Measurements from ENCODE around the gene UFSP1. TPM values are rescaled to one million over a fixed set of nuclear protein-coding genes. Genes with fewer than 3 reads are reported as not detected.

Gene UFSP1
- total and polyA plus RNA-seq, 2 of the 13 experiments (the other 11 are each of a cell fraction or from before 2014, with no cell fraction given), result 0.65 to 3.3 TPM

GRCh38 chr7:100880645-100881044 is 8.9 kb downstream of the UFSP1 start:
- ChIA-PET POLR2A (no interaction called here), CTCF (ENCODE audit: low intra/inter-chr PET ratio, low total read pairs) (no interaction called here)

DNA sequence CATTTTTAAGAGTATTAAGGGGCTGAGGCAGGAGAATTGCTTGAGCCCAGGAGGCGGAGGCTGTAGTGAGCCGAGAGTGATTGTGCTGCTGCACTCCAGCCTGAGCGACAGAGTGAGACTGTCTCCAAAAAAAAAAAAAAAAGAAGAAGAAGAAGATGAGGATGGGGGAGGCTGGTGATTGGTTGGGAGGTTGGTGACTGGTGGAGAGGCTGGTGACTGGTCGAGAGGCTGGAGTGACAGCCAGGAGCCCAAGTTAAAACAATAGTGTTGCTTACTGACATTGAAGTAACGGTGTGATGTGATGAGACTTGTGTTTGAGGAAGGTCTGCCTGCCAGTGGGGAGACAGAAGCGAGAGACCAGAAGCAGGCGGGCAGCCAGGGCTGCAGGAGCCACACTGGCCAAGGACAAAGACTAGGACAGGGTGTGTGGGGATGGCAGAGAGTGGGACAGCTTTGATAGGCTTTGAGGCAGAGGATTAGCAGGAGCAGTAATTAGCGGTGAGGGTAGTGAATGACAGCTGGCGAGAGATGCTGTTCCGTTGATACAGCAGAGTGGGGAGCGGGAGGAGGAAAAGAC is 9.7 kb downstream of the UFSP1 start:
- H4K20me1 ChIP-seq (ENCODE audit: insufficient read depth, low read length), result peaks cover 23% of the 10 kb centered on the region

More at GRCh38 chr7:100880645-100881044, 8.9 kb downstream of the UFSP1 start:
- BruUV-seq (replicated peaks), result no TSS peak
- H3K9ac ChIP-seq (ENCODE audit: insufficient read depth, low read depth, low read length), result no peak overlapping the region
- no peak for FAIRE-seq
- H3K9me3 ChIP-seq (ENCODE audit: low read length), result no peaks in the 10 kb centered on the region
- H3K4me2 ChIP-seq (ENCODE audit: low read depth, low read length), result no peak overlapping the region
- in situ Hi-C loops (cut with HindIII; ENCODE audit: extremely low pct_ligation_motif_present, low pct_unique_long_range_greater_than_20kb) (loop anchor here (25.0 kb wide), 1 partner anchor 407 kb away; no protein-coding TSS in a partner anchor), intact Hi-C loops (cut with micrococcal nuclease; ENCODE audit: unreplicated experiment) (no loop called here)
- no peak for DNase-seq (ENCODE audit: low spot score)
- no peak overlapping the region for H3K27ac ChIP-seq (ENCODE audit: extremely low read length, insufficient read depth, low read length)
- H3K79me2 ChIP-seq (ENCODE audit: insufficient read depth, low read length), result peaks cover 51% of the 10 kb centered on the region
- no peak for TF ChIP-seq ZNF143 (CRISPR knock-in tag; IDR thresholded peaks at IDR 0.05)
- no peak for TF ChIP-seq ZBTB3 (CRISPR knock-in tag; IDR thresholded peaks at IDR 0.05; ENCODE audit: borderline replicate concordance, low read depth)
- no peak for TF ChIP-seq ISL2 (CRISPR knock-in tag; IDR thresholded peaks at IDR 0.05)
- TF ChIP-seq ZBTB38 (CRISPR knock-in tag; IDR thresholded peaks at IDR 0.05), result no peak
- TF ChIP-seq DMAP1 (CRISPR knock-in tag; IDR thresholded peaks at IDR 0.05), result no peak
- ATAC-seq, result no peak
- H3K4me3 ChIP-seq (replicated peaks in 1 of 3; ENCODE audit: insufficient read depth in 1 of 3, low read depth in 2 of 3, low read length in 3 of 3), result no peak overlapping the region
- WGBS (ENCODE audit: low lambda C conversion rate), result 91% methylated on average over 7 of the region's 7 CpGs
- peaks cover 58% of the 10 kb centered on the region for H3K4me1 ChIP-seq (ENCODE audit: insufficient read depth, low read length)
- peaks cover 0 to 2% of the 10 kb centered on the region in 2 experiments; a peak in 1 of 5 replicates for H3K27me3 ChIP-seq (ENCODE audit: control insufficient read depth in 1 of 2, insufficient read depth in 2 of 2, low read length in 2 of 2)
- no peak overlapping the region for H2AFZ ChIP-seq (ENCODE audit: low read length)
- H4K20me1 ChIP-seq (ENCODE audit: insufficient read depth, low read length), result peaks cover 20% of the 10 kb centered on the region
- H3K36me3 ChIP-seq (replicated peaks in 1 of 2; ENCODE audit: control insufficient read depth in 1 of 2, insufficient read depth in 2 of 2, low read length in 2 of 2), result peaks cover 34 to 79% of the 10 kb centered on the region in 2 experiments

More for the DNA sequence above, 9.7 kb downstream of the UFSP1 start:
- Histone ChIP-seq H3K4me3 (replicated peaks in 1 of 3; ENCODE audit: insufficient read depth in 1 of 3, low read depth in 2 of 3, low read length in 3 of 3) (no peak overlapping the region), H3K36me3 (replicated peaks in 1 of 2; ENCODE audit: control insufficient read depth in 1 of 2, insufficient read depth in 2 of 2, low read length in 2 of 2) (peaks cover 27 to 70% of the 10 kb centered on the region in 2 experiments), H3K79me2 (ENCODE audit: insufficient read depth, low read length) (peaks cover 55% of the 10 kb centered on the region), H3K4me2 (ENCODE audit: low read depth, low read length) (no peak overlapping the region), H3K9me3 (ENCODE audit: low read length) (no peaks in the 10 kb centered on the region), H3K27ac (ENCODE audit: extremely low read length, insufficient read depth, low read length) (no peak overlapping the region), H3K4me1 (ENCODE audit: insufficient read depth, low read length) (peaks cover 49% of the 10 kb centered on the region), H2AFZ (ENCODE audit: low read length) (no peak overlapping the region), H3K9ac (ENCODE audit: insufficient read depth, low read depth, low read length) (no peak overlapping the region), H3K27me3 (ENCODE audit: control insufficient read depth in 1 of 2, insufficient read depth in 2 of 2, low read length in 2 of 2) (peaks cover 0 to 2% of the 10 kb centered on the region in 2 experiments; a peak in 1 of 5 replicates)
- ChIA-PET CTCF (ENCODE audit: low intra/inter-chr PET ratio, low total read pairs) (no interaction called here), POLR2A (interaction anchor here (2.9 kb wide), 1 partner anchor 10 kb away, joined by 13 read pairs; the partner anchor contains the start of gene UFSP1)
- DNase-seq (ENCODE audit: low spot score) (no peak), FAIRE-seq (no peak), ATAC-seq (no peak)
- WGBS (ENCODE audit: low lambda C conversion rate), result 88% methylated on average over 11 of the region's 11 CpGs
- BruUV-seq (replicated peaks), result no TSS peak
- in situ Hi-C loops (cut with HindIII; ENCODE audit: extremely low pct_ligation_motif_present, low pct_unique_long_range_greater_than_20kb), result loop anchor here (25.0 kb wide), 1 partner anchor 408 kb away; no protein-coding TSS in a partner anchor
- TF ChIP-seq ZNF574 (CRISPR knock-in tag; IDR thresholded peaks at IDR 0.05), result no peak
- no peak for TF ChIP-seq FOXK1 (CRISPR knock-in tag; IDR thresholded peaks at IDR 0.05; ENCODE audit: borderline replicate concordance, low read depth)
- no peak for TF ChIP-seq POLR2AphosphoS5 (IDR thresholded peaks at IDR 0.05; ENCODE audit: low read depth, low read length)
- TF ChIP-seq, protein P1, sequence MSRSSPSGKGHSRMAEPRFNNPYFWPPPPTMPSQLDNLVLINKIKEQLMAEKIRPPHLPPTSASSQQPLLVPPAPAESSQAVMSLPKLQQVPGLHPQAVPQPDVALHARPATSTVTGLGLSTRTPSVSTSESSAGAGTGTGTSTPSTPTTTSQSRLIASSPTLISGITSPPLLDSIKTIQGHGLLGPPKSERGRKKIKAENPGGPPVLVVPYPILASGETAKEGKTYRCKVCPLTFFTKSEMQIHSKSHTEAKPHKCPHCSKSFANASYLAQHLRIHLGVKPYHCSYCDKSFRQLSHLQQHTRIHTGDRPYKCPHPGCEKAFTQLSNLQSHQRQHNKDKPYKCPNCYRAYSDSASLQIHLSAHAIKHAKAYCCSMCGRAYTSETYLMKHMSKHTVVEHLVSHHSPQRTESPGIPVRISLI (CRISPR knock-in tag; IDR thresholded peaks at IDR 0.05; ENCODE audit: borderline replicate concordance), result no peak
- no peak for TF ChIP-seq ZNF331 (CRISPR knock-in tag; IDR thresholded peaks at IDR 0.05)
- TF ChIP-seq NRL (CRISPR knock-in tag; IDR thresholded peaks at IDR 0.05; ENCODE audit: borderline replicate concordance), result no peak
- intact Hi-C loops (cut with micrococcal nuclease; ENCODE audit: unreplicated experiment), result no loop called here

Data from HepG2 (cell line).